Measurements from ENCODE around the gene SH2D2A.

Gene SH2D2A

GRCh38 chr1:156775799-156776198 is 40.8 kb downstream of the SH2D2A start:
- TF ChIP-seq, protein P1, sequence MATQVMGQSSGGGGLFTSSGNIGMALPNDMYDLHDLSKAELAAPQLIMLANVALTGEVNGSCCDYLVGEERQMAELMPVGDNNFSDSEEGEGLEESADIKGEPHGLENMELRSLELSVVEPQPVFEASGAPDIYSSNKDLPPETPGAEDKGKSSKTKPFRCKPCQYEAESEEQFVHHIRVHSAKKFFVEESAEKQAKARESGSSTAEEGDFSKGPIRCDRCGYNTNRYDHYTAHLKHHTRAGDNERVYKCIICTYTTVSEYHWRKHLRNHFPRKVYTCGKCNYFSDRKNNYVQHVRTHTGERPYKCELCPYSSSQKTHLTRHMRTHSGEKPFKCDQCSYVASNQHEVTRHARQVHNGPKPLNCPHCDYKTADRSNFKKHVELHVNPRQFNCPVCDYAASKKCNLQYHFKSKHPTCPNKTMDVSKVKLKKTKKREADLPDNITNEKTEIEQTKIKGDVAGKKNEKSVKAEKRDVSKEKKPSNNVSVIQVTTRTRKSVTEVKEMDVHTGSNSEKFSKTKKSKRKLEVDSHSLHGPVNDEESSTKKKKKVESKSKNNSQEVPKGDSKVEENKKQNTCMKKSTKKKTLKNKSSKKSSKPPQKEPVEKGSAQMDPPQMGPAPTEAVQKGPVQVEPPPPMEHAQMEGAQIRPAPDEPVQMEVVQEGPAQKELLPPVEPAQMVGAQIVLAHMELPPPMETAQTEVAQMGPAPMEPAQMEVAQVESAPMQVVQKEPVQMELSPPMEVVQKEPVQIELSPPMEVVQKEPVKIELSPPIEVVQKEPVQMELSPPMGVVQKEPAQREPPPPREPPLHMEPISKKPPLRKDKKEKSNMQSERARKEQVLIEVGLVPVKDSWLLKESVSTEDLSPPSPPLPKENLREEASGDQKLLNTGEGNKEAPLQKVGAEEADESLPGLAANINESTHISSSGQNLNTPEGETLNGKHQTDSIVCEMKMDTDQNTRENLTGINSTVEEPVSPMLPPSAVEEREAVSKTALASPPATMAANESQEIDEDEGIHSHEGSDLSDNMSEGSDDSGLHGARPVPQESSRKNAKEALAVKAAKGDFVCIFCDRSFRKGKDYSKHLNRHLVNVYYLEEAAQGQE (IDR thresholded peaks at IDR 0.05; ENCODE audit: insufficient read depth in 1 of 2, low read depth in 2 of 2, low read length in 2 of 2) = no peak
- no peak for TF ChIP-seq FOXP2 (optimal IDR thresholded peaks at IDR 0.05; ENCODE audit: borderline replicate concordance, extremely low read depth, extremely low read length, insufficient read depth)
- TF ChIP-seq POLR2AphosphoS5 (IDR thresholded peaks at IDR 0.05; ENCODE audit: low read depth, low read length) = no peak
- no peak for TF ChIP-seq TAF1 (IDR thresholded peaks at IDR 0.05; ENCODE audit: borderline replicate concordance, insufficient read depth, low read length)
- TF ChIP-seq SIN3A (IDR thresholded peaks at IDR 0.05; ENCODE audit: borderline replicate concordance, insufficient read depth, low read length) = no peak

- TF ChIP-seq FOXP2 (optimal IDR thresholded peaks at IDR 0.05; ENCODE audit: borderline replicate concordance, extremely low read depth, extremely low read length, insufficient read depth) = no peak
- TF ChIP-seq SIN3A (IDR thresholded peaks at IDR 0.05; ENCODE audit: borderline replicate concordance, insufficient read depth, low read length) = no peak
- no peak for TF ChIP-seq TAF1 (IDR thresholded peaks at IDR 0.05; ENCODE audit: borderline replicate concordance, insufficient read depth, low read length)
- TF ChIP-seq, protein P1 (IDR thresholded peaks at IDR 0.05; ENCODE audit: insufficient read depth in 1 of 2, low read depth in 2 of 2, low read length in 2 of 2) = no peak
- TF ChIP-seq POLR2AphosphoS5 (IDR thresholded peaks at IDR 0.05; ENCODE audit: low read depth, low read length) = no peak
Measured at GRCh38 chr1:156773607-156774006, 43.0 kb downstream of the SH2D2A start.

DNA sequence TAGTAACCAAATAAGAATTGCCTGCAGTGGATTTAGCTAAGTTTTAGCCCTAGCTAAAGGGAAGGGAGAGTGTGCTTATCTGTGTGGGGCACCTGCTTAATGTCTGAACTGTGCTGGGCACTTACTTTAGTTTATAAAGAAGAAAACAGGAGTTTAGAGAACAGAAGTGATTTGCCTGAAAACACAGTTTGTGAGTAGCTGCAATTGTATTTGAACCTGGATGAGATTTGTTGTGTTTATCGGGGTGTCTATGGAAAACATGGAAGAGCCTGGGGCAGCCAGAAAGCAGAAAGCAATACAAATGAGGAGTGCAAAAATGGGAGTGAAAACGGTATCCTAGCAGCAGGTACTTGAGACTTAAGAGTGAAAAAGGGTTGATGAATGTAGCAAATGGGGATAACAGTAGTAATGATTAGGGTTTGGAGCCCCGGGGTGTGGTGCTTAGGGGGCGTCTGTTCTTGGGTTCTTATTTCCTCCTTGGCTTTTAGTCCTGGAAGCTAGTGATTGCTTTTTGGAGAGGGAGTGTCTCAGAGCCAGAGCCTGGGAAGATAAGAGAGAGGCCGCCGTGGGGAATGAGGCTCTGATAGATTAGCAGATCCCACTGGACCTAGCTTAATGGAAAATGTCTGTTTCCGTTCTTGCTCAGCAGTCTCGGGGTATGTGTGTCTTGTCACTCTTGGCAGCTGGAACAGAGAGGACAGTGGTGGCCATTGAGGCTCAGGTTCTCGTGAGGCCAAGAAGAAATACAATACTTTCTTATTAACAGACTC is 43.7 kb downstream of the SH2D2A start:
- no peak for TF ChIP-seq TAF1 (IDR thresholded peaks at IDR 0.05; ENCODE audit: borderline replicate concordance, insufficient read depth, low read length)
- TF ChIP-seq, protein P1 (IDR thresholded peaks at IDR 0.05; ENCODE audit: insufficient read depth in 1 of 2, low read depth in 2 of 2, low read length in 2 of 2) = no peak
- no peak for TF ChIP-seq SIN3A (IDR thresholded peaks at IDR 0.05; ENCODE audit: borderline replicate concordance, insufficient read depth, low read length)
- TF ChIP-seq FOXP2 (optimal IDR thresholded peaks at IDR 0.05; ENCODE audit: borderline replicate concordance, extremely low read depth, extremely low read length, insufficient read depth) = no peak
- no peak for TF ChIP-seq POLR2AphosphoS5 (IDR thresholded peaks at IDR 0.05; ENCODE audit: low read depth, low read length)

- TF ChIP-seq TAF1 (IDR thresholded peaks at IDR 0.05; ENCODE audit: borderline replicate concordance, insufficient read depth, low read length) (no peak), POLR2AphosphoS5 (IDR thresholded peaks at IDR 0.05; ENCODE audit: low read depth, low read length) (no peak), FOXP2 (optimal IDR thresholded peaks at IDR 0.05; ENCODE audit: borderline replicate concordance, extremely low read depth, extremely low read length, insufficient read depth) (no peak), SIN3A (IDR thresholded peaks at IDR 0.05; ENCODE audit: borderline replicate concordance, insufficient read depth, low read length) (no peak)
- TF ChIP-seq, protein P1 (IDR thresholded peaks at IDR 0.05; ENCODE audit: insufficient read depth in 1 of 2, low read depth in 2 of 2, low read length in 2 of 2) = no peak
Measured at GRCh38 chr1:156772222-156772621, 44.4 kb downstream of the SH2D2A start.

Measured in PFSK-1 (cell line).